Nucleus accumbens (tissue), 56 donors: Measurements from ENCODE around the gene FAM53A.

Experiments used
- DNase-seq, 56 donors: peaks; one replicate each; lab custom pipeline; 2025; lab: John Stamatoyannopoulos, UW

The FAM53A gene

GRCh38 chr4:1683736-1684505 lies at the start of gene FAM53A:
Gene FAM53A, minus strand, starts transcription at chr4:1684313. Its CDS starts 15,572 bp downstream, at chr4:1668741.
- peak in 34 of 56 donors; percentile 19 to 92 (median 78) for DNase-seq

- DNase-seq, result no peak
Observed at GRCh38 chr4:1732911-1733310, 48.8 kb upstream of the FAM53A start.

DNA sequence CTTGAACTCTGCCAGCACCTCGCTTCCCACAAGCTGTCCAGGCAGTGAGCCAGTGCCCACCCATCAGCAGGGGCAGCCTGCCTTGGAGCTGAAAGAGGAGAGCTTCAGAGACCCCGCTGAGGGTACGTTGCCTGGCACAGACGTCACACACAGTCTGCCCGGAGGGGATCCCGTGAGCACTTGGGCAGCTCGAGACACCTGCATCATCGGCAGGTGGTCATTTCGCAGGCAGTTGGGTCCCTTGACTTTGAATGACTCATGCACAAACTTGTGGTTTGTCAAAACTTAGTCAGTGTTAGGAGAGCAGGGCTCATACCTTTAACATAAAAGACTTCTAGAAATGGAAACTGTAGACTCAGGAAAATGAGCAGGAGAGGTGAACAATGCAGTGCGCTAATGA lies 47.1 kb upstream of the FAM53A start:
- DNase-seq, result no peak

- no peak for DNase-seq
Observed at GRCh38 chr4:1730532-1731135, 46.5 kb upstream of the FAM53A start.

GRCh38 chr4:1728061-1728980 lies 44.2 kb upstream of the FAM53A start:
- DNase-seq, result no peak

DNA sequence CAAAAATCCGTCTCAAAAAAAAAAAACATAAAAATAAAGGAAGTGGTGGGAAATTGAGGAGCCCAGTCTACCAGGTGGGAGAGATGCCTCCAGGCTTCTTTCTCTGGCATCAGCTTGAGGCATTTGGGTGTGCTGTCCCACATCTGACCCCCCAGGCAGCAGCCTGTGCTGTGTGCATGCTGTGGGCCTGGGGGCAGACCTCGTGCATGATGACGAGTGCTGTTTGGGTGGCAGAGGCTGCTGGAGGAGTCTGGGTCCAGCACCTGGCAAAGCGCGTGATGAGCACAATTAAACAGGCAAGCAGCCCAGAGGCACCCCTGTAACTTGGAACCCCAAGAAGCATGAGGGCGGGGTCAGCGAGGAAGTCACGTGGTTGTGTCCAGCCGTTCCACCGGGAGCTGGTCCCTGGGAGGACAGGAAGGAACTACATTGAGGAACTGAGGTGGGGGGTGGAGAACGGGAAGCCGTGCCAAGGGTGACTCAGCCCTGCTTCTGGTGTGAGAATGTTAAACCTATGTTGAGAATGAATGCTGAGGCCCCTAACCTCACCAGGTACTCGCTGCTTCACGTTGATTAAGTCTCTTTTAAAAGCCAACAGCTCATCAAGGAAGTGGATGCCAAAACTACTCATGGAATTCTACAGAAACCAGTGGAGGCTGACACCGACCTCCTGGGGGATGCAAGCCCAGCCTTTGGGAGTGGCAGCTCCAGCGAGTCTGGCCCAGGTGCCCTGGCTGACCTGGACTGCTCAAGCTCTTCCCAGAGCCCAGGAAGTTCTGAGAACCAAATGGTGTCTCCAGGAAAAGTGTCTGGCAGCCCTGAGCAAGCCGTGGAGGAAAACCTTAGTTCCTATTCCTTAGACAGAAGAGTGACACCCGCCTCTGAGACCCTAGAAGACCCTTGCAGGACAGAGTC lies 43.3 kb upstream of the FAM53A start:
- DNase-seq, result peak in 3 of 56 donors; percentile 11 to 31 (median 18)

- peak in 51 of 56 donors; percentile 31 to 94 (median 77) for DNase-seq
Observed at GRCh38 chr4:1726146-1726934, 42.2 kb upstream of the FAM53A start.

DNA sequence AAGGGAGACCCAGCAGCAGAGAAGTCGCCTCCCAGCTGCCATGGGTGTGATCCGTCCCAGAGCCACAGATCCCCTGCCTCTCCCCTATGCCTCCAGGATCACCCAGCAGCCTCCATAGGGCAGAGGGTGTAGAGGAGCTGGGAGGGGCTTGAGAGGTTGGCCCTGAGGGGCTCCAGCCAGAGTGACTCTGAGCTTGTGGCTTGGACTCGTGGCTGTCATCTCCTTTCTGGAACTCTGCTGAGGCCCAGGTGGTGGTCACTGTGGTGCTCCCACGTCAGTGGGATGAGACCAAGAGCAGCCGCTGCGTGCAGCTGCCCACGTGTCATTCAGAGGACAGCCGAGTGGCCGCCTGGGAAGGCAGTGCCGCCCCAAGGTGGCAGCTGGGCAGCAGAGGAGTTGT lies 41.4 kb upstream of the FAM53A start:
- no peak for DNase-seq

- no peak for DNase-seq
Observed at GRCh38 chr4:1723131-1723801, 39.2 kb upstream of the FAM53A start.

- DNase-seq, result no peak
Observed at GRCh38 chr4:1722551-1723118, 38.5 kb upstream of the FAM53A start.

GRCh38 chr4:1721666-1722550 lies 37.8 kb upstream of the FAM53A start:
- no peak for DNase-seq

DNA sequence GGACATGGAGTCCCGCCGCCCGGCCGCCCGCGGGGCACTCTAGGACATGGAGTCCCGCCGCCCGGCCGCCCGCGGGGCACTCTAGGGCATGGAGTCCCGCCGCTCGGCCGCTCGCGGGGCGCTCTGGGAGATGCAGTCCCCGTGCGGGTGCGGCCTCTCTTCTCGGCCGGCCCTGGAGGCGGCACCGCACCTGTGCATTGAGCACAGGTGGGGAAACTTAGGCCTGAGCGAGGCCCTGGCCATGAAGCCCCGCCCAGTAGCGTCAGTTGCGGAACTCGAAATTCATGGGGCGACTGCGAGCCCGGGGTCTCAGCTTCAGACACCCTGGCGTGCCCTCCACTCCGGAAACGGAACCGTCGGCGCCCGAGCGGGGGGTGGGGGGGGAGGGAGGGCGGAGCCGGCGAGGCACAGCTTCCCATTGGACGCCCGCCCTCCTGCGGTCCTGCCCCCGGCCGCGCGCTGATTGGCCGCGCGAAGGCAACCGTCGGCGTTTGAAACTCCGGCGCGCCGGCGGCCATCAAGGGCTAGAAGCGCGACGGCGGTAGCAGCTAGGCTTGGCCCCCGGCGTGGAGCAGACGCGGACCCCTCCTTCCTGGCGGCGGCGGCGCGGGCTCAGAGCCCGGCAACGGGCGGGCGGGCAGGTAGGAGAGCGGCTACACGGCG lies 37.0 kb upstream of the FAM53A start, which contains the start of the genes TACC3 and TMEM129:
Gene TACC3 (plus strand): TSS at position 519 of the 663 bp plus-strand sequence. CDS start 1,901 bp downstream, outside the sequence.
Gene TMEM129 (minus strand): TSS at position 321 of the 663 bp plus-strand sequence. CDS start 486 bp downstream, outside the sequence.
- peak; percentile 56 to 98 (median 93) for DNase-seq

- peak in 29 of 56 donors; percentile 8 to 63 (median 42) for DNase-seq
Observed at GRCh38 chr4:1720163-1720983, 36.3 kb upstream of the FAM53A start.

GRCh38 chr4:1718095-1718850 lies 34.2 kb upstream of the FAM53A start:
- DNase-seq, result peak in 2 of 56 donors; percentile 15 to 16
